NAMALWA (cell line): ENCODE data around the gene LRRC4B.
"Not testable (repeated sequence)": the region's sequence is repeated elsewhere in the genome, so short reads cannot be mapped to it uniquely, and the experiment has no call there.

ENCODE experiments used
- DNase-seq: peaks from one replicate; pipeline ENCODE4 v3.0.0-alpha.2; 2015; ENCODE audit warnings: low spot score

The LRRC4B gene

DNA sequence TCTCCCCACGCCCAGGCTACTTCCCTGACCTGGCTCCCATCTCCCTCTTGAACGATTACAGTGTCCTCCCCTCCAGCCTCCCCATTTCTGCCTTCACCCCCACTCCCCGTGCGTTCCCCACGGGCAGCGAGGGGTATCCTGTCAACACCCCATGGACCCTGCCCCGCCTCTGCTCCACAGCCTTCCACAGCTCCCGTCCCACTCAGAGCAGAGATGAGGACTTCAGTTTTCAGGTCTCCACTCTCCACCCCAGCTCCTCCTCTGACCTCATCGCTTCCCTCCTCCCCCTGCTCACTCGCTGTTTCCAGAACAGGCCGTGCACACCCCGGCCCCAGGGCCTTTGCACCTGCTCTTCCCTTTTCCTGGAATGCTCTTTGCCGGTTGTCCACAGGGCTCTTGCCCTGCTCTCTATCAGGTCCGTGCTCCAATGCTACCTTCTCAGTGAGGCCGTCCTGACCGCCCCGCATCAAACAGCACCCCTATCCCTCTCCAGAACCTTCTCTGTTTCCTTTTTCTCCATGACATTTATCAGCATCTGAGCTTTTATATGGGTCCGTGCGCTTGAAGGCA is 15.0 kb downstream of the LRRC4B start:
- no peak for DNase-seq

DNA sequence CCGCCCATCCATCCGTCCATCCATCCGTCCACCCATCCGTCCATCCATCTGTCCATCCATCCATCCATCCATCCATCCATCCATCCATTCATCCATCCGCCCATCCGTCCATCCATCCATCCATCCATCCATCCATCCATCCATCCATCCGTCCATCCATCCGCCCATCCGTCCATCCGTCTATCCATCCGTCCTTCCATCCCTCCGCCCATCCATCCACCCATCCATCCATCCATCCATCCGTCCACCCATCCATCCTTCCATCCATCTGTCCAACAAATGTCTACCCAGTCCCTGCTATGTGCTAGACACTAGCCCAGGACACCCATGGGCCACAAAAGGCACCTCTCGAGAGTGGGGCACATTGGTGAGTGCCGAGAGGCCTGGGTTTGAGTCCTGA is 15.7 kb downstream of the LRRC4B start:
- DNase-seq = no peak

DNA sequence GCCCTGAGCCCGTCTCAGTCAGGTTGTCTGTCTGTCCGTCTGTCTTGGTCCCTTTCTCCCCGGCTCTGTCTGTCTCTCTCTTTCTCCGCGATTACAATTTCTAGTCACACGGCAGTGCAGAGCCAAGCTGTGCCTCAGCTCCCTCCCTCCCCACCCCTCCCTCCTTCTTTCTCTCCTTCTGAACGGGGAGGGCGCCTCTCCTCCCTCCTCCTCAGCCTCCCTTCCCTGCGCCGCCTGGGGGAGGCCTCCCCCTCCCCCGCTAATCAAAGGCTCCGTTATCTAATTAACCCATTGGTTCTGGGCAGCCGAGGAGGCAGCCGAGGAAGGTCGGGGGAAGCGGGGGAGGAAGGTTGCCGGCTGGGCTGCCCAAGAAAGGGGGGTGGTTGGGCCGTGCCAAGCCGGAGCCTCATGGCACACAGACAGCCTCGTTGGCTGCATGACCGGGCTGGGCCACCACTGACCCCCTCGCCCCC is 16.5 kb downstream of the LRRC4B start:
- no peak for DNase-seq

DNA sequence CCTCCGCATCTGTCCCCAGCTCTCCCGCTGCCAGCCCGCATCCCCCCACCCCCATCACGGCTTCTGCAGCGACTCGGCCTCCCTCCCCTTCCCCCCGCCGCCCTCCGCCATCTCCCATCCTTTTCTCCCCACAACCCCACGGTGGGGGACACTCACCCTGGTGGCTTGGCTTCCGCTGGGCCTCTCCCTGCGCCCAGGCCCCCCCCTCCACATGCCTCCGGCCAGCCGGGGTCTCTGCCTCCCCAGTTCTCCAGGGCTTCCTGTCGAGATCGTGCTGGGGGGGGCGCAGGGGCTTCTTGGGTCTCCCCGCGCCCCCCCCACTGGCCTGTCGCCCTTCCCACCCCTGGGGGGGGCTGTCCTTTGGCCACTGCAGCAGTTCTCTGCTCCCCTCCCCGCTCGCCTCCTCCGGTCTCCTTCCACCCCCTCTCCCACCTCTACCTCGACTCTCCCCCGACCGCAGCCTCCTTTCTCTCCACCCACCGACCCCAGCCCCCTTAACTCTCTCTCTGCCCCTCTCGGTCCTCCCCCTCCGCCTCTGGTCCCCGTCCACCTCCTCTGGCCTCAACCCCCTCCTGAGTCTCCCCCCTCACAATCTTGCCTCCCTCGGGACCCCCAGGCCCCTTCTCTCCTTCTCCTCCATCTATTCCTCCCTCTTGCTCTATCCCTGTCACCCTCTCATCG is 17.1 kb downstream of the LRRC4B start:
- no peak for DNase-seq

DNA sequence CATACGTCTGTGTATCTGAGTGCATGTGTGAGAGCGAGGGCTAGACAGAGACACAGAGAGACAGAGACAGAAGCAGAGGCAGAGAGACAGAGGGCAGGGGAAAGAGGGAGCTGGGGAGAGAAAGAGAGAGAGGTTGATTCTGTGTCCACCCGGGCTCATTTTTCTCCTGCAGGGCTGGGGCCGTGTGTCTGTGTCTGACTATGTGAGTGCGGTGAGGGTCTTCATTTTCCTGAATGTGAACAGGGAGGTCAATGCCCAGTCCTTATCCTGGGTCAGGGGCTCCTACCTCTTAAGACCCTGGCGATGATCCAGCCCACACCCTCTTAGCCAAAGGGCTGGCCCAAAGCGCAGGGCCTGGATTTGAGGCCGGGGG is 17.7 kb downstream of the LRRC4B start:
- no peak for DNase-seq

DNA sequence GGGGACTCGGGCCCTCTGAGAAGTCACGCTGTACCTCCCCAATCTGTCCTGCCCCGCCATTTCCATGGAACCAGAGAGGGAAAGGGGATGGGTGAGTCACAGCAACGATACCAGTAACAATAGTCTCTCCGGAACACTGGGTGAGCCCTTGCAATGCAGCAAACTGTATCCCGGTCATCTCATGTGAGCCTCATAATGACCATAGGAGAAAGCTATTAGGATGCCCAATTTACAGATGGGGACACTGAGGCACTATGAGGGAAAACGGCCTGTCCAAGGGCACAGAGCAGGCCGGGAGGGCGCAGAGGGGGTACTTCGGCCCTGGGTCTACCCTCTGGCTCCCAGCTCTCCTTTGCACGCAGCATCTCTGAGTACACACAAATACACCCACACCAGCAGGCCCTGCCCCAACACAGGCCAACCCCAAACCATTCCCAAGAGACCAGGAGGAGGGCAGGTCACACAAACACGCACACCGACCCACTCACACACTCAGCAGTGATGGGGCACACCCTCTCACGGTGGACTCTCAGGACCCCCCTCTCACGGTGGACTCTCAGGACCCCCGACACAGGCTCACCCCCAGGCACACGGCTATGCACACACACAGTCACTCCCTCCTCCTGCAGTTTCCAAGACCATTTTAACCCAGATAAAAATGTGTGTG is 18.2 kb downstream of the LRRC4B start:
- DNase-seq = no peak

DNA sequence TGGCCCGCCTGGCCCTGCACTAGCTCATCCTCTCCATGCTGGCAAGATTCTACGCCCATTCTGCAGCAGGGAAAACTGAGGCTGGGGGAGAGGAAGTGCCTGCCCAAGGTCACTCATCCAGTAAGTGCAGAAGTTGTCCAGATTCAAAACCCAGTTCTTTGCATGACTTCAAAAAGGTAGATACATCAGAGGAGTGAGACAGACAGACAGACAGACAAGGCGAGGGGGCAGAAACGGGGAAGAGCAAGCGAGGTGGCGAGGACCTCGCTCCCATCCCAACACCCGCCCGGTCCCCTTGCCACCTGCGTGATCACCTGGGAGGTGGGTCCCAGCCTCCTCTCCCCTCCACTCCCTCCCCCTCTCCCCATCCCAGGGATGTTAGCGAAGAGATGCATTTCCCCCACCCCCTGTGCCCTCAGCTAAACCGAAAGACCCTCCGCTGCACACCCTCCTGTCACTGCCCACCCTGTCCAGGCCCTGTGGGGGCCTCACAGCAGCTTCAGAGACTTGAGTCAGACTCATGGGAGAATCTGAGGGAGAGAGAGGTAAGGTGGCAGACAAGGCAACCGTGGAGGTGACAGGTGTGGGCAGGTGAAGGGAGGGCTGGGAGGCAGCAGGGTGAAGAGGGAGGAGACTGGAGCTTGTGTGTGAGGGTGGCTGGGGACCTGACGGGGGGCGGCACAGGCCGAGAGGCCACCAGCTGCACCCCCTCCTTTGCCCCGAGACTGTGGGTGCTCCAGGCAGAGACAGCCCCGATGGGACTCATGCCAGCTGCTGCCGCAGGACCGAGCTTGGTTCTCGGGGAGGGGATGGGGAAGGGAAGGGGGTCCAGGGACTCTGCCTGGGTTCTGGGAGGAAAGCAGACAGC is 18.9 kb downstream of the LRRC4B start:
- no peak for DNase-seq

DNA sequence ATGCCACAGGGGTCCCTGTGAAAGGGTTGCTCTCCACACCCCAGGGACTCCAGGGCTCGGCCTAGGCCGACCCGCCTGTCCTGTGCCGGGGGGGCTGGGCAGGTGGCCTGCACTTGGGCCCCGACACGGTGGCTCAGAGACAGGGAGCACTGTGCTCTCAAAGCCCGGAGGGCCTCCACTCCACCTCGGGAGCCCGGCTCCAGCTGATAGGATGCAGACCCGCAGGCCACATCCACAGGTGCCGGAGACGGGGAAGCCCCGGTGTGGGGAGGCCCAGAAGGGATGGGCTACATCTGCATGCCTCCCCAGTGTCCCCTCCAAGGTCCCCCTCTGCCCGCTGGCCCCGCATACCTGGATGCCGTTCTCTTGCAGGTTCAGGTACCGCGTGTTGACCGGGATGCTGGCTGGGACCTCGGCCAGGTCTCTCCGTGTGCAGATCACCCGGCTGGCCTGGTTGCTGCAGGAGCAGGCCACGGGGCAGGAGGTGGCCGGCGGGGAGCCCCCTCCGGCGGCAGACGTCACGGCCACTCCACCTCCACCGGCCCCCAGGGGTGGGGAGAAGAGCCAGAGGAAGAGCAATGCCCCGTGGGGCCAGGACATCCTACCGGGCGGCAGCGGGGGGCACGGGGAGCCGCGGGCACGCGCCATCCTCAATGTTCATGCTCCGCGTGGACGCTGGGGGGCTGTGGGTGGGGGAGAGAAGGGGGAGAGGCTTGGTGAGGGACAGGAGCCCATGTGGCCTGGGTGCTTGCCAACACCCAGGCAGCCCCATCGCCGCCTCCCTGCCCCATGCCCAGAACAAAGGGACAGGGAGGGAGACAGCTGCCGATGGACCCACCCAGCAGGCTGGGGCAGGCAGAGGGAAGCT is 19.8 kb downstream of the LRRC4B start:
- DNase-seq = no peak

DNA sequence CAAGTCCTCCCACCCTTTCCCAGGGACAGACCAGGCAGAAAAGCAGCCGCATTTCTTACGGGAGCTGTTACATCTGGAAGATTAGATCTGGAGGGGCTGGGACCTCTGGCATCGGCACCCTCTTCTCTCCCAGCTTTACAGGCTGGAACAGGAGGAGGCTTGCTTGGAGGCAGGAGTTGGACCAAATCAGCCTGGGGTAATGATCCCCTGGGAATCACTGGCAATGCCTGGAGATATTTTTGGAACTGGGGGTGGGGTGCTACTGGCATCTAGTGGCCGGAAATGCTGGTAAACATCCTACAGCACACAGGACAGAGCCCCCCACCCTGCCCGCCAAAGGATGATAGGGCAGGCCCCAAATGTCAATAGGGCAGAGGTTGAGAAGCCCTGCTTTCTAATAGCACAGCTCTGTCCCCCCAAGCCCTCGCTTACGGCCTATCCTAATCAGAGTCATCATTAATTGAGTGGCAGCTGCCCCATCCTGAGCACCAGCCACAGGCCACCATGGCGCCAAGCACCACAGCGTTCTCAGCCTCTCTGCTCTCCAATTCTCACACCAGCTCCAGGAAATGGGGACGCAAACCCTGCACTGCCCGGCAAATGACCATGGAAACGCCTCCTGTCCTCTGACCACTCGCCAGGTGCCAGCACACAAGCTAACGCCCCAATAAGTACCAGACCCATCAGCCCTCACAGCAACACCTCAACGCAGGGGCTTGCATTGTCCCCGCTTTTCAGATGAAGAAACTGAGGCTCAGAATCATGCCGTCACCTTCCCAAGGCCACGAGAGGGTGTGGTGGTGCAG is 20.6 kb downstream of the LRRC4B start:
- DNase-seq = no peak

DNA sequence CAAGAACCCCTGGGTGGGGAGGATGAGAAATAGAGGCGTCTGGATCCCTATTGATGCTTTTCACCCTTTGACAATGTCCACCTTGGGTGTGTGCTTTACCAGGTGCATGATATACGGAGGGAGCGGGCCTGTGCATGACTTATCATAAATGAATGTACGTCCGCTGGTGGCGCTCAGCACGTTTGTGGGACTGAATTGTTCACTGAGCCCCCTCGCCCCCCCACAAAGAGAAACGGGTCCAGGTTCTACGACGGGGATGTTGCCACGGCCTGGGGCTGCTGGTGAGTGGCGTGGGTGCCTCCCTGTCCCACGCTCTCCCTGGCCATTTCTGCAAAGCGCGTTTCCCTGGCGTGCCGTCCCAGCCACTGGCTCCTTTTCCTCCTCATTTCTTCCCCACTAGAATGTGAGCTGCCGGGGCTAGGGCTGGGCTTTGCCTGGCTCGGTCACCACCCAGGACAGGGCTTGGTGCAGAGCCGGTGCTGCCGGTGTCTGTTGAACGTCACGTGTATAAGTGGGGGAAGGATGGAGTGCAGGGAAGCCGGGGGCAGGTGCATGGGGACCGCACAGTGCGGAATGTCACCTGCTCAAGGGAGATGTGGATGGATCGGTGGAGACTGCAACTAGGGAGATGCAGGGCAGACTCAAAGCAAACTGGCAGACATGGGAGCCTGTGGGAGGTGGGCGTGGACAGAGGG is 21.6 kb downstream of the LRRC4B start:
- DNase-seq = no peak

DNA sequence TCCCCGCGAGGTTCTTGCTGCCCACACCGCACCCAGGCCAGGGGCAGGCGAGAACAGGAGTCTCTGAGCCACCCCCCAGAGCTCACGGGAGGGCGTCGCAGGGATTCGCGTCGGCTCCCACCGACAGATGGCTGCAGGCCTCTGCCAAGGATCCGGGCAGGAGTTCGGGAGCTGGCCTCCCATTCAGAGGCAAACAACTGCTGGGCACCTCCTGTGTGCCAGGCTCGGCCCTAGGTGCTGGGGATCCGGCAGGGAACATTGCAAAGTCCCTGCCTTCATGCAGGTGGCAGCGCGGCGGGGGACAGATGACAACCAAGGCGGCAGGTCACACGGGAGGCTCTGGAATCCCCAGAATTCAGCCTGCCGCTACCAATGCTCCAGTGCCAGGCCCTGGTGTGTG is 25.3 kb downstream of the LRRC4B start:
- no peak for DNase-seq

DNA sequence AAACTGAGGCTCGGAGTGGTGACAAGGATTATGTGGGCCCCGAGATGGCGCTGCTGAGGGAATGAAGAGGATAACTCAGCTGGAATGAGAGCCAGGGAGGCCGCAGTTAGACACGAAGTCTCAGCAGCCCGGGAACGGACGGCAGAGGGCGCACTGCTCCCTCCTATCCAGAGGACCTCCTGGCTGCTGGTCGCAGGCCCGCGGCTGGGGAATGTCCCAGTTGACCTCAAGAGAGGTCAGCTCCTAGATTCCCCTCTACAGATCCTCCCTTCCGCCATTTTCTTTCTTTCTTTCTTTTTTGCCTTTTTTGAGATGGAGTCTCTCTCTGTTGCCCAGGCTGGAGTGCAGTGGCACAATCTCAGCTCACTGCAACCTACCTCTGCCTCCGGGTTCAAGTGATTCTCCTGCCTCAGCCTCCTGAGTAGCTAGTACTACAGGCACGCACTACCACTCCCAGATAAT is 30.4 kb downstream of the LRRC4B start:
- DNase-seq = peak; percentile 82

DNA sequence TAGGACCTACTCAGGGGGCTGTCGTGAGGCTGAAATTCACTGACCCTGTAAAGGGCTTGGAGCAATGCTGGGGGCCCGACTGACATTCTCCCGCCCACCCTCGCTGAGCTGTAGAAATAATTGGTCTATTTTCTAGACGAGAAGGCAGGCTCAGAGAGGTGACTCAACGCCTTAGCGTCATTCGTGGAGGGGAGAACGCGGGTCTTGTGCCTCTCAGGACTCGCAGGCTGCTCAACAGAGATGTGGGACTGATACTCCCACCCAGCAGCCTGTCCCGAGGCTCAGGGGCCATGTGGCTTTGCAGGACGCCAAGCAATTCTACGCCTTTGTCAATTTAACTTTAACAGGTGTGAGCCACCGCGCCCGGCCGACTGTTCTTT is 30.9 kb downstream of the LRRC4B start:
- no peak for DNase-seq

DNA sequence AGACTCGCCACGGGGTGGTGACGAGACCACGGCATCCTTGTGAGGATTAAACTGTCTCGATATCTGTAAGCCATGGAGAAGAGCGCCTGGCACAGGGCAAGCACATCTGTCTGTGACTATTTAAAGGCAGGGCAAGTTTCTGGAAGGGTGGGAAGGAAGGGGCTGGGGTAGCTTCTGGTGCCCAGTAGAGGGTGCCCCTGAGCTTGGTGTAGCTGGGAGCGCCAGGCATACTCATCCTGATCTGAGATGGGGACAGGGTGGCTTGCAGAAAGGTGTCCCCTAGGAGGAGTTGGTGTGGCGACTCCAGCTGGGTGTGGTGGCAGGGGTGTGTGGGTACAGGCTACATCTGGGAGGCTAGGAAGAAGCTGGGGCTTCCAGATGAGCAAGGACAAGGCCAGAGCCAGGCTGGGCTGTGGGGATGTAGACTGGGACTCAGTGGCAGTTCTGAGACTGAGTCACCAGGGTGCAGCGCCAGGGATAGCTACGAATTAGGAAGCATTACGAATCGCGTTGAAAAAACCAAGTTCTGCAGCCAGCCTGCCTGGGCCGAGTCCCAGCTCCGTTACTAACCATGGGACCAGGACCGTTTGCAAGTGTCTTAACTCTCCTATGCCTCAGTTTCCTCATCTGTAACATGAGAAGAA is 31.5 kb downstream of the LRRC4B start:
- DNase-seq = no peak

DNA sequence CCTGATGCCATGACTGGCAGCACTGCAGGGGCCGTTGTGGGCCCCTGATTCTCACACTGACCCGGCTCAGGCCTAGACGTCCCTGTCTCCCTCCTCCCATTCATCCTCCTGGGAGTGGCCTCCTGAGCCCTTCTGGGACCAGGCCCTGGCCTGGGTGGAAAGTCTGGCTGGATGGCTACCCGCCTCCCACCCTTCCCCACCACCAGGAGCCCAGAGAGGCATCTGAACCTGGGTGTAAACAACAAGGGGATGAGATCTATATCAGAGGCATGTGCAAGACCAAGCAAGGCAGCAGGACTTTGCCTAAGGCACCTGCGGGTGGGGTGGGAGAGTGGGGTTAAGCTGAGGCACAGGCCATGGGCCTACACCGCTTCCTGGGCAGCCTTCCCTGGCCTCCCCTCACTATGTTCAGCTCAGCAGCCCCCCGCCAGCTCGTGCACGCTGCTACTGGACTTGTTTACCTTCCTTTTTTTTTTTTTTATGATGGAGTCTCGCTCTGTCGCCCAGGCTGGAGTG is 32.5 kb downstream of the LRRC4B start:
- DNase-seq = no peak

DNA sequence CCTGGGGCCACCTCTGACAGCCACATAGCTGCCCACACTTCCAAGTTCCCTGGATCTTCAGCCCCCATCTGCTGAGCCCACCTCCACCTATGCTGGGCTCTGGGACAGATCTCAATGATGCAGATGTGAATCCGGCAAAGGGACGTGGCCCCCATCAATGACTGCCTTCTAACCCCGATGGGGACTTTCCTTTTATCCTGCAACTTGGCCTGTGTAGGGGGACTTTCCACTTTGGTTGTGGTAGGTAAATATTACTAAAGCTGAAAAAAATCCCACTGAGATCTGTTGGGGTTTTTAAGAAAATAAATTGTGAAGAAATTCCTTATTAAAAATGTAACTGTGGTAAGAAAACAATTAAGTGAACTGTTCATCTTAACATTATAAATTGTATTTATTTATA is 33.8 kb downstream of the LRRC4B start:
- no peak for DNase-seq

DNA sequence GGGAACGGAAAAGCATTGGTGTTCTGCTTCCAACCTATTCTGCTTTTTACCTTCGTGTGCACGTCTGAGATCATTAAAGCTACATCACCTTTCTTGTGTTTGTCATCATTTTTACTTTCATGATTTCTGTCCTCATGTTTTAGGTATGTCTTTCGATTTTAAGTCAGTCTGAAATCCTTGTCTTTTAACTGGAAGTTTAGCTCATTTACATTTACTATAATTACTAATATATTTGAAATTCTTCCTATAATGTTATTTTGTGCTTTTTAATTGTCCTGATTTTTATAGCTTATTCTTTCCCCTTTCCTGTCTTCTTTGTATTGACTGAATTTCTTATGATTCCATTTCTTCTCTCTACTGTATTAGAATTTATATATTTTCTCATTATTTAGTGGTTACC is 35.3 kb downstream of the LRRC4B start:
- DNase-seq = no peak

DNA sequence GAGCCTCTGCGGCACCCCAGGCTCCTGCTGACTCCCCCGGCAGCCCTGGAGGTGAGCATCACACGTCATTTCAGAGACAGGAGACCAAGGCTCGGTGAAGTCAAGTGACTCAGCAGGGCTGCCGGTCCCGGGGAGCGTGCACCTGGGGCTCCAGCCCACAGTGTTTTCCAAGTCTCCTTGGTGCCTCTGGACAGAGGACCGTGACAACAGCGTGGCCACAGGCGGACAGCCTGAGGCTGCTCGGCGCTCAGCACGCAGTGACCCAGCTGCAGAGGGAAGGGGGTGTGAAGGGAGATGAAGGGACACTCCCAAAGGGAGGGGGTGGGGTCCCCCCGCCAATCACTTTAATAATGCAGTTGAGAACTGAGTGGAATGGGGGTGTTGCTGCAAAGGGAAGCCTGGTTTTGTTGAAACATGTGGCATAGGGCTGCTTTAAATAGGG is 37.0 kb downstream of the LRRC4B start:
- DNase-seq = no peak

DNA sequence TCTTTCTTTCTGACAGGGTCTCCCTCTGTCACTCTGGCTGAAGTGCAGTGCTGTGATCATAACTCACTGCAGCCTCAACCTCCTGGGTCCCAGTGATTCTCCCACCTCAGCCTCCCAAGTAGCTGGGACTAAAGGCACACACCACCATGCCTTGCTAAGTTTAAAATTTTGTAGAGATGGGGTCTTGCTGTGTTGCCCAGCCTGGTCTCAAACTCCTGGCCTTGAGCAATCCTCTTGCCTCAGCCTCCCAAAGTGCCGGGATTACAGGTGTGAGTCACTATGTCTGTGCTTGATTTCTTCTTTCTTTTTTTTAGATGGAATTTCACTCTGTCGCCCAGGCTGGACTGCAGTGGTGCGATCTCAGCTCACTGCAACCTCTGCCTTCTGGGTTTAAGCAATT is 40.2 kb downstream of the LRRC4B start:
- DNase-seq = not testable (repeated sequence)
